HS-5 (cell line): ENCODE data around the gene UBE2K.
A peak's percentile ranks its signal among the peaks of the same experiment; 100 is the strongest.
"Not testable (repeated sequence)": the region's sequence is repeated elsewhere in the genome, so short reads cannot be mapped to it uniquely, and the experiment has no call there.

Source experiments
- DNase-seq: peaks from one replicate; pipeline ENCODE4 v3.0.0-alpha.2; 2012; ENCODE audit warnings: low read depth

UBE2K gene, protein sequence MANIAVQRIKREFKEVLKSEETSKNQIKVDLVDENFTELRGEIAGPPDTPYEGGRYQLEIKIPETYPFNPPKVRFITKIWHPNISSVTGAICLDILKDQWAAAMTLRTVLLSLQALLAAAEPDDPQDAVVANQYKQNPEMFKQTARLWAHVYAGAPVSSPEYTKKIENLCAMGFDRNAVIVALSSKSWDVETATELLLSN

DNA sequence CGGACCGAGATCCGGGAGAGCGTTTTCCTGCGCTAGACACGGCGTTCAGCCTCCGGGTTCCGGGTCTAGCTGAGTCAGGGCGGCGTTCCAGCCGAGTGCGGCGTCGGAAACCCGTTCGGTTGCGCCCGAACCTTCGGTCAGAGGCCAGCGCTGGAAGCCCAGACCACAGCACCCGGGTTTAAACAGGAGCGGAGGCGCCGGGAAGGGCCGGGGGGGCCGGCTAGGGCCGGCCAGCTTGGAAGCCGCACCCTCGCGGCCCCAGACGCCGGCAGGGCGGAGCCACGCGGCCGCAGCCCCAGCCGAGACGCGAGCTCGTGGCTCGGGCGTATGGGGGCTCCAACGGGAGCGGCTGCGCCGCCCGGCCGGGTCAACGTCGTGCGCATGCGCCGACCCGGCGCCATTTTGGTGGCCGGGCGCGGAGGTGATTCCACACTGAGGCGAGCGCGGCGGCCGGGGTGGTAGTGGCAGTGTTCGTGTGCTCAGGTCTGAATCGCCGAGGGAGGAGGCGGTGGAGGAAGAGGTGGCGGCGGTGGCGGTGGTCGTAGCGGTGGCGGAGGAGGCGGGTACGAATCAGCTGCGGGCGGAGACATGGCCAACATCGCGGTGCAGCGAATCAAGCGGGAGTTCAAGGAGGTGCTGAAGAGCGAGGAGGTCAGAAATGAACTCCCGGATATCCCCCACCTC, at the start of gene UBE2K:
Gene UBE2K, plus strand, starts transcription at position 397 of the 684 bp plus-strand sequence. Its CDS starts 192 bp downstream, at position 589.
- peak; percentile 47 for DNase-seq

DNA sequence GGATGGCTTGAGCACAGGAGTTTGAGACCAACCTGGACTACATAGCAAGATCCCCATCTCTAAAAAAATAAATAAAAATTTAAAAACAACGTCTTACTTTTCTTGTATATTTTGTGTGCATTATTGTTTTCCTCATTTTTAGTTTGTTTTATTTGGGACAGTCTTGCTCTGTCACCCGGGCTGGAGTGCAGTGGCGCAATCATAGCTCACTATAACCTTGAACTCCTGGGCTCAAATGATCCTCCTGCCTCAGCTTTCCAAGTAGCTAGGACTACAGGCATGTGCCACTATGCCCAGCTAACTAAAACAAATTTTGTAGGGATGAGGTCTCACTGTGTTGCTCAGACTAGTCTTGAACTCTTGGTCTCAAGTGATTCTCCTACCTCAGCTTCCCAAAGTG, 49.7 kb upstream of the UBE2K start:
- no peak for DNase-seq

- DNase-seq: no peak
These were observed 48.9 kb upstream of the UBE2K start for GRCh38 chr4:39648827-39649558.

DNA sequence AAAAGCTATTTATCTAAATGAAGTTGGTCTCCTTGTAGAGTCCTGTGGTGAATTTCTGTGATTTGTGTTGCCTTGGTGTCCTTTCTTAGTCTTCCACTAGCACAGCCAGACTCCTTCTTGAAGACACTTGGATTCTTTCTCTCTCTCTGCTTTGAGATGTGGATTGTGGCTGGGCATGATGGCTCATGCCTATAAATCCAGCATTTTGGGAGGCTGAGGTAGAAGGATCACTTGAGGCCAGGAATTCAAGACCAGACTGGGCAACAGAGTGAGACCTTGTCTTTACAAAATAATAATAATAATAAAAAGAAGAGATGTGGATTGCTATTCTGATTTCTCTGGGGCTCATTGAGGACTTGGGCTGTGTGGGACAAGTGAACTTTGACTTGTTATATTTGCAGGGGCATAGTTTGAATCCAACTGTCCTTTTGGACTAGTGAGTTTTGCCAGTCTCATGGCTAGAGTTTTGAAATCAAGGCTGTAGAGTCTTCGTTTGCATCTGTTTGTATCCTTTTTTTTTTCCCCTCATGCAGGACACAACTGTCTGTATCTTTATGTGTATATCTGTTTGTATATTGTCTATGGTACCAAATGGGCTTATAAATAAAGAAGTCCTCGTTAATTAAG, 48.2 kb upstream of the UBE2K start:
- no peak for DNase-seq

- DNase-seq: not testable (repeated sequence)
These were observed 46.4 kb upstream of the UBE2K start for GRCh38 chr4:39651586-39651985.

- DNase-seq: no peak
These were observed 42.7 kb upstream of the UBE2K start for GRCh38 chr4:39655211-39655610.

DNA sequence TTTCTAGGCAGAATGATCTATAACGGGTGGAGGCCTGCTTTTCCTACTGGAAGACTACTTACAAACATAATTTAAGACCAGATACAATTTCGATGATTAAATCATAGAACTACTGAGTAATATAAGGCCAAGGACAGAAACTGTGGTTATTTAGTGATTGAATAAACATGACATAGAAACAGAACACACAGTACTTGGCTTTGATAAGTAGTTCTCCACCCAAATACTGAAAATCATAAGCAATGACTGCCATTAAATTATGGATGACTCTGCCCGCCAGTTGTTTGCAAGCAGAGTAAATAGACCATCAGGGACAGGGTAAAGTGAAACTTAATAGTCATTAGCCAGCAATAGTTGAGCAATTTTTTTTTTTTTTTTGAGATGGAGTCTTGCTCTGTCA, 42.1 kb upstream of the UBE2K start:
- no peak for DNase-seq

DNA sequence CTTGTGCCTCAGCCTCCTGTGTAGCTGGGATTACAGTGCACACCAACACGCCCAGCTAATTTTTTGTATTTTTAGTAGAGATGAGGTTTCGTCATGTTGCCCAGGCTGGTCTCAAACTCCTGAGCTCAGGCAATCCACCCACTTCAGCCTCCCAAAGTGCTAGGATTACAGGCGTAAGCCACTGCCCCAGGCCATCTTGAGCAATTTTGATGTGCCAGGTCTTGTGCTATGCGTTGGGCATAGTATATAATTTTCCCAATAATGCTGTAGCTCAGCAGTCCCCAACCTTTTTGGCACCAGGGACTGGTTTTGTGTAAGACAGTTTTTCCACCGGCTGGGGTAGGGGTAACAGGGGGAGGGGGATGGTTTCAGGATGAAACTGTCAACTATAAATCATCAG, 41.3 kb upstream of the UBE2K start:
- not testable (repeated sequence) for DNase-seq

DNA sequence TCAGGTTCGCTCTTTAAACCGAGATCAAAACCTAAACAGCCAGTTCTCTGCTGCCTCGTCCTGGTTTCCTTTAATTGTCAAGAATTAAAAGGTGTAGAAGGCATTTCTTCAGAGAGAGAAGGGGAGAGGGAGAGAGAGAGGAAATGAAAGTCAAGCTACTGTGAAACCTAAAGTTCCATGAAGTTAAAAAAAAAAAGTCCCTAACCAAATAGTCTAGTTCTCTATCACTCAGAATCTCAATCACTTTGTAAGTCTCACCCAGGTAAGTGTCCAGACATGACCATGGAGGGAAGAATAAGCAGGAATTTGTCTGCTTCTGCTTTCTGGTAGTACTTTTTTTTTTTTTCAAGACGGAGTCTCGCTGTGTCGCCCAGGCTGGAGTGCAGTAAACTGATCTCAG, 40.5 kb upstream of the UBE2K start:
- no peak for DNase-seq

GRCh38 chr4:39658756-39659155, 39.2 kb upstream of the UBE2K start:
- DNase-seq: no peak

DNA sequence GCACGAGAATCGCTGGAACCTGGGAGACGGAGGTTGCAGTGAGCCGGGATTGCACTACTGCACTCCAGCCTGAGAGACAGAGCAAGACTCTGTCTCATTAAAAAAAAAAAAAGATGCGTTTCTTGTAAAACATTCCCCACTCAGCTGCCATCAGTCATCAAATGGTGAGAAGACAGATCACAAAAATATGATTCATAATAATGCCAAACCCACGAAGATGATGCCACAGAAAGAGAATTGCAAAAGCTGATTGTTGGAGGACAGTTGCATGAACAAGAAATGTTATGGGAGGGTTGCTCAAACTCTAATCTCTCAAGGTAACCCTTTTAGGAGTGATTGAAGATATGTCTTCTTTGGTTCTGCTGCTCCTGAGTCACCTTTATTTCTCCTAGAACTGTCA, 37.9 kb upstream of the UBE2K start:
- DNase-seq: no peak

DNA sequence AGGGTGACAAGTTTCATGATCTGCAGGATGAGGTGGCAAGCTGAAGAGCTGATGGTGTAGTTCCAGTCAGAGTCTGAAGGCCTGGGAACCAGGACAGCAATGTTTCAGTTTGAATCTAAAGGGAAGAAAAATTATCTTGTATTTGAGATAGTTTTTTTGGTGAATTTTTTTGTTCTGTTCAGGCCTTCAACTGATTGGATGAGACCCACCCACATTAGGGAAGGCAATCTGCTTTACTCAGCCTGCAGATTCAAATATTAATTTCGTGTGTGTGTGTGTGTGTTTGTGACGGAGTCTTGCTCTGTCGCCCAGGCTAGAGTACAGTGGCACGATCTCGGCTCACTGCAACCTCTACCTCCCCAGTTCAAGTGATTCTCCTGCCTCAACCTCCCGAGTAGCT, 37.2 kb upstream of the UBE2K start:
- DNase-seq: no peak

DNA sequence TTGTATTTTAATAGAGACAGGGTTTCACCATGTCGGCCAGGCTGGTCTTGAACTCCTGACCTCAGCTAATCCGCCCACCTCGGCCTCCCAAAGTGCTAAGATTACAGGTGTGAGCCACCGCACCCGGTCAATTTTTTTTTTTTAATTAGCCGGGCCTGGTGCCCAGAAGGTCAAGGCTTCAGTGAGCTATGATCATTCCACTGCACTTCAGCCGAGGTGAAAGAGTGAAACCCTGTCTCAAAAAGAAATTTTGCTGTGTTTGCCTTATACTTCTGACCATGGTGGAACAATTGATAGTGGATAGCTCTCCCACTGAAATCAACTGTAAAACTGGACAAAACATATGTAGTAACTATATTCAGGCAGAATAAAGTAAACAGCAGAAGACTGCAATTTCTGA, 35.3 kb upstream of the UBE2K start:
- no peak for DNase-seq

- no peak for DNase-seq
These were observed 32.9 kb upstream of the UBE2K start for GRCh38 chr4:39664828-39665731.

GRCh38 chr4:39667706-39668105, 30.2 kb upstream of the UBE2K start:
- DNase-seq: no peak

- no peak for DNase-seq
These were observed 29.0 kb upstream of the UBE2K start for GRCh38 chr4:39668887-39669286.

DNA sequence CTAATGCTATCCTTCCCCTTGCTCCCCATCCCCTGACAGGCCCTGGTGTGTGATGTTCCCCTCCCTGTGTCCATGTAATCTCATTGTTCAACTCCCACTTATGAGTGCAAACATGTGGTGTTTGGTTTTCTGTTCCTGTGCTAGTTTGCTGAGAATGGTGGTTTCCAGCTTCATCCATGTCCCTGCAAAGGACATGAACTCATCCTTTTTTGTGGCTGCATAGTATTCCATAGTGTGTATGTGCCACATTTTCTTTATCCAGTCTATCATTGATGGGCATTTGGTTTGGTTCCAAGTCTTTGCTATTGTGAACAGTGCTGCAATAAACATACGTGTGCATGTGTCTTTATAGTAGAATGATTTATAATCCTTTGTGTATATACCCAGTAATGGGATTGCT, 27.6 kb upstream of the UBE2K start:
- not testable (repeated sequence) for DNase-seq

DNA sequence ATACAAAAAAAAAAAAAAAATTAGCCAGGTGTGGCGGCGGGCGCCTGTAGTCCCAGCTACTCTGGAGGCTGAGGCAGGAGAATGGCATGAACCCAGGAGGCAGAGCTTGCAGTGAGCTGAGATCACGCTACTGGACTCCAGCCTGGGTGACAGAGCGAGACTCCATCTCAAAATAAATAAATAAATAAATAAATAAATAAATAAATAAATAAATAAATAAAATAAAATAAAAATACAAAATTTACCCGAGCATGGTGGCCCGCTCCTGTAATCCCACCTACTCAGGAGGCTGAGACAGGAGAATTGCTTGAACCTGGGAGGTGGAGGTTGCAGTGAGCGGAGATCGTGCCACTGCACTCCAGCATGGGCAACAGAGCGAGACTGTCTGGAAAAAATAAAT, 22.3 kb upstream of the UBE2K start:
- not testable (repeated sequence) for DNase-seq

DNA sequence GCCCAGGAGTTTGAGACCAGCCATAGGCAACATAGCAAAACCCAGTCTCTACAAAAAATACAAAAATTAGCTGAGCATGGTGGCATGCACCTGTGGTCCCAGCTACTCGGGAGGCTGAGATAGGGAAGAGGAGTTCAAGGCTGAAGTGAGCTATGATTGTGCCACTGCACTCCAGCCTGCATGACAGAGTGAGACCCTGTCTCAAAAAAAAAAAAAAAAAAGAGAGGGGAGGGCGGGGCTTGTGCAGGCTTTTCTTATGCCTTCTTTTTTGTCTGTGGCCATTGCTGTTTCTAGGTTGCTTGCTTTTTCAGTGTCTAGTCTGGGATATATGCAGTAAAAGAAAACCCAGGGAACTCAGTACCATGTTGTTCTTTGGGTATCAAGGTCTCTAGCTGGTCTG, 16.9 kb upstream of the UBE2K start:
- DNase-seq: not testable (repeated sequence)

- DNase-seq: no peak
These were observed 15.8 kb upstream of the UBE2K start for GRCh38 chr4:39682138-39682537.

- DNase-seq: no peak
These were observed 11.9 kb upstream of the UBE2K start for GRCh38 chr4:39685990-39686389.

GRCh38 chr4:39687014-39687413, 10.9 kb upstream of the UBE2K start:
- no peak for DNase-seq
